ENCODE measurements around the gene TDRKH. TPM values are rescaled to one million over a fixed set of nuclear protein-coding genes. Genes with fewer than 3 reads are reported as not detected.
"Not testable (repeated sequence)": the region's sequence is repeated elsewhere in the genome, so short reads cannot be mapped to it uniquely, and the experiment has no call there.

Gene TDRKH
- total RNA-seq, 4 donors from 2014 or later, result 1.1 to 5.3 (median 2.3) TPM

DNA sequence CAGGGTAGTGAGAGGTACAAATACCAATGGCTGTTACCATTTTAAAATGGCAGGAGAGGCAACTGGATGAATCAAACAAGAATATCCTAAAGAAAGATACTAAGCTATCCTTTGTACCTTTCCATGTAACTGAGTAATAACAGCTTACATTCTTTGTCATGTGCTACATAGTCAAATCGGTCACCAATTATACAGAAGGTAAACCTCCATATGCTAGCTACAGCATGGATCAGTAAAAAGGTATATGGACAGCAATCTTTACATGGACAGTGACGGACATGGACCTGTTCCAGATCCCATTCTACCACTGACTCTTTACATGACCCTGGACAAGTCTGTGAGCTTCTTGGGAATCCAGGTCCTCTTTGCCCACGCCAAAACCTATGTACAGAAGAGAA is 13.6 kb downstream of the TDRKH start:
- no peak for DNase-seq
- no peak overlapping the region for H3K4me3 ChIP-seq
- no peak overlapping the region for H3K27ac ChIP-seq
- no peaks in the 10 kb centered on the region for H3K27me3 ChIP-seq
- H3K4me1 ChIP-seq, result no peaks in the 10 kb centered on the region
- intact Hi-C loops (cut with DNase I), result no loop called here
- 78 to 98% methylated on average over 3 of the region's 3 CpGs for WGBS, 2 donors
- no peaks in the 10 kb centered on the region for H3K9me3 ChIP-seq
- no peak for TF ChIP-seq POLR2A (IDR thresholded peaks at IDR 0.05)
- TF ChIP-seq, protein P1, sequence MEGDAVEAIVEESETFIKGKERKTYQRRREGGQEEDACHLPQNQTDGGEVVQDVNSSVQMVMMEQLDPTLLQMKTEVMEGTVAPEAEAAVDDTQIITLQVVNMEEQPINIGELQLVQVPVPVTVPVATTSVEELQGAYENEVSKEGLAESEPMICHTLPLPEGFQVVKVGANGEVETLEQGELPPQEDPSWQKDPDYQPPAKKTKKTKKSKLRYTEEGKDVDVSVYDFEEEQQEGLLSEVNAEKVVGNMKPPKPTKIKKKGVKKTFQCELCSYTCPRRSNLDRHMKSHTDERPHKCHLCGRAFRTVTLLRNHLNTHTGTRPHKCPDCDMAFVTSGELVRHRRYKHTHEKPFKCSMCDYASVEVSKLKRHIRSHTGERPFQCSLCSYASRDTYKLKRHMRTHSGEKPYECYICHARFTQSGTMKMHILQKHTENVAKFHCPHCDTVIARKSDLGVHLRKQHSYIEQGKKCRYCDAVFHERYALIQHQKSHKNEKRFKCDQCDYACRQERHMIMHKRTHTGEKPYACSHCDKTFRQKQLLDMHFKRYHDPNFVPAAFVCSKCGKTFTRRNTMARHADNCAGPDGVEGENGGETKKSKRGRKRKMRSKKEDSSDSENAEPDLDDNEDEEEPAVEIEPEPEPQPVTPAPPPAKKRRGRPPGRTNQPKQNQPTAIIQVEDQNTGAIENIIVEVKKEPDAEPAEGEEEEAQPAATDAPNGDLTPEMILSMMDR (IDR thresholded peaks at IDR 0.05), result no peak
- H3K36me3 ChIP-seq, result peaks cover 0 to 49% (median 0%) of the 10 kb centered on the region in 3 donors

DNA sequence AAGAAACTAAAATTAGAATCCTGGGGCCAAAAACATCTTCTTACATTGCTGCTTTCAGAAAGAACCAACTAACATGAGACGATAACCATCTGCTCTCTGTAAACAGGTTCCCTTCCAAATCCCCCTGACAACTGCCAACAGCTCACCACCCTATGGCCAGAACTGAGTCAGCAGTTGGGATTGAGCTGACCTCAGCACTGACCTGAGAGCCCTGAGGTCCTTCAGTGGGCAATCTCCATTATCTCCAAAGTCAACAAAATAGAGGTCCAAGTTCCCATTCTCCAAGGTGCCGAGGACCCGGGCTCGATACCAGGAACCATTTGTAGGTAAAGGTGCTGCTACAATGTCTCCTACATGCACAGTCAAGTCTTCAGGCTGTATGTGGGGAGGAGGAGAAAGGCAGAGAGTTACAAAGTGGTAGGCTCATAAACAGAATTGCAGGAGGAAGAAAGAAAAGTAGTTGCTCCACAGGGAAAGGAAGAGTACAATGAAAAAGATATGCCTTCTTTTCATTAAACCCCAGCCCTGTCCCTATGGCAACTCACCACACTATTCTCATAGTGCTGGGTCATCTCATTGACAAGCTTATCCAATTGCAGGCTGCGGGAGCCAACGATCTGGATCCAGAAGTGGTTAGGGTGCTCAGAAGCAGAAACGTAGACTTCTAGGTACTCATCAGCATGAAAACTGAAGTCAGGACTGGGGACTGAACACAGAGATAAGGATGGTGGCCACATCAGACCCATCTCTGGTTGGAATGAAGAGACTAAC is 14.2 kb downstream of the TDRKH start:
- Histone ChIP-seq H3K9me3 (no peaks in the 10 kb centered on the region), H3K36me3 (peaks cover 0 to 49% (median 0%) of the 10 kb centered on the region in 3 donors), H3K27ac (no peak overlapping the region), H3K4me1 (no peaks in the 10 kb centered on the region), H3K4me3 (no peak overlapping the region), H3K27me3 (no peaks in the 10 kb centered on the region)
- DNase-seq, result no peak
- 92 to 93% methylated on average over 7 of the region's 7 CpGs for WGBS, 2 donors
- intact Hi-C loops (cut with DNase I), result no loop called here
- TF ChIP-seq, protein P1 (IDR thresholded peaks at IDR 0.05), result no peak
- no peak for TF ChIP-seq POLR2A (IDR thresholded peaks at IDR 0.05)

DNA sequence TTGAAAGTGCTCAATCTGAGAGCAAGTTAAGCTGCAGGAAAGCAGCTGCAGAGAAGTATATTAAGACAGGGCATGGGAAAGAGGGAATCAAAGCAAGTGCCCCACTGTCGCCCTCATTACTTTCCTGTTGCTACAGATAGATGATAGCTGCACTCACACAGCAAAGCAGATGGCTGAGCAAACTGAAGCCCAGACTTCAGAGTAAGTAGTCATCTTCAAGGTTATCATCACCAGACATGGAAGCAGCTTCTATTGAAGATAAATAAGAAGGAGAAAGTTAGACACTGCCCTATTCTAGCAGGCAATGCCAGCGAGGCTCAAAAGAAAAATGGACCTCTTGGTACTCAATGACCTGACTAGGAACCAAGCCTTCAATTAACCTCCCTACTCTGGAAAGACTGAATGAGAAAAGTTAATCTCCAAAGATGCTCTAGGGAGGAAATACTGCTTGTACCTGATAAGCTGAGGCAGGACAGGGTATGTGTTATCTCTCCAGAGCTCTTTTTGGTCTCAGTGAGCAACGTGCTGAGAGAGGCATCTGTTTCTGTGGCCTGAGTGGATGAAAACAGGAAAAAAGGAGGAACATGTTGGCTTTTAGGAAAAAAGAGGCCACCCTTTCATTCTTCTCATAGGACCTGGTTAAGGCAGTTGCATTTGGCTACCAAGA is 15.9 kb downstream of the TDRKH start:
- Histone ChIP-seq H3K9me3 (no peaks in the 10 kb centered on the region), H3K27me3 (no peaks in the 10 kb centered on the region), H3K4me3 (no peak overlapping the region), H3K4me1 (no peaks in the 10 kb centered on the region), H3K36me3 (peaks cover 0 to 47% (median 0%) of the 10 kb centered on the region in 3 donors), H3K27ac (no peak overlapping the region)
- DNase-seq, result no peak
- WGBS, 2 donors, result 59 to 81% methylated on average over 3 of the region's 3 CpGs
- TF ChIP-seq, protein P1 (IDR thresholded peaks at IDR 0.05), result no peak
- TF ChIP-seq POLR2A (IDR thresholded peaks at IDR 0.05), result no peak
- intact Hi-C loops (cut with DNase I), result no loop called here

DNA sequence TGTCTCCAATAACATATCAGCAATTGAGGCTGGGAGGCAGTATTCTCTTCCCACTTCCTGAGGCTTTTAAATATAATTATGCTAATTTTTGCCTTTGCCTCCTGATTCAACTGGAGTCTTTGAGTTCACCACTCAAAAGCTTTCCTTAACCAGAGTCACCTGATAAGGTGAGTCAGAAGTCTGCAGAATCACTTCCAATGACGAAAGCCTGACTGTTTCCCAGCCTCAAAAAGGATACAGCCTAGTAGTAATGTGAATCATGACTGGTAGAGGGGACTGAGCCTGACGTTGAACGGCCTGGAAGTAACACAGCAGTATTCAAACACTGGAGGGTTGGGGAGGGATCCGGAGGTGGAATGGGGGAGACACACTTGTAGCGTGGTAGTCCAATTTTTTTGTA is 16.6 kb downstream of the TDRKH start:
- Histone ChIP-seq H3K4me1 (no peaks in the 10 kb centered on the region), H3K27me3 (no peaks in the 10 kb centered on the region), H3K4me3 (no peak overlapping the region), H3K27ac (no peak overlapping the region), H3K36me3 (peaks cover 0 to 41% (median 0%) of the 10 kb centered on the region in 3 donors), H3K9me3 (no peaks in the 10 kb centered on the region)
- TF ChIP-seq POLR2A (IDR thresholded peaks at IDR 0.05), result no peak
- TF ChIP-seq, protein P1 (IDR thresholded peaks at IDR 0.05), result no peak
- intact Hi-C loops (cut with DNase I), result no loop called here
- no peak for DNase-seq
- WGBS, 2 donors, result 38 to 46% methylated on average over 5 of the region's 5 CpGs

DNA sequence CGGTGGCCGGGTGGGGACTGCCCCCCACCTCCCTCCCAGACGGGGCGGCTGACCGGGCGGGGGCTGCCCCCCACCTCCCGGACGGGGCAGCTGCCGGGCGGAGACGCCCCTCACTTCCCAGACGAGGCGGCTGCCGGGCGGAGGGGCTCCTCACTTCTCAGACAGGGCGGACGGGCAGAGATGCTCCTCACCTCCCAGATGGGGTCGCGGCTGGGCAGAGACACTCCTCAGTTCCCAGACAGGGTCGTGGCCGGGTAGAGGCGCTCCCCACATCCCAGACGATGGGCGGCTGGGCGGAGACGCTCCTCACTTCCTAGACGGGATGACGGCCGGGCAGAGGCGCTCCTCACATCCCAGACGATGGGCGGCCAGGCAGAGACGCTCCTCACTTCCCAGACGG is 21.0 kb downstream of the TDRKH start:
- H3K27me3 ChIP-seq; H3K9me3 ChIP-seq; H3K36me3 ChIP-seq; intact Hi-C loops (cut with DNase I); DNase-seq; H3K27ac ChIP-seq; H3K4me1 ChIP-seq; H3K4me3 ChIP-seq: not testable (repeated sequence)
- WGBS, 2 donors, result no CpG with 5 or more reads among the region's 34 CpGs

DNA sequence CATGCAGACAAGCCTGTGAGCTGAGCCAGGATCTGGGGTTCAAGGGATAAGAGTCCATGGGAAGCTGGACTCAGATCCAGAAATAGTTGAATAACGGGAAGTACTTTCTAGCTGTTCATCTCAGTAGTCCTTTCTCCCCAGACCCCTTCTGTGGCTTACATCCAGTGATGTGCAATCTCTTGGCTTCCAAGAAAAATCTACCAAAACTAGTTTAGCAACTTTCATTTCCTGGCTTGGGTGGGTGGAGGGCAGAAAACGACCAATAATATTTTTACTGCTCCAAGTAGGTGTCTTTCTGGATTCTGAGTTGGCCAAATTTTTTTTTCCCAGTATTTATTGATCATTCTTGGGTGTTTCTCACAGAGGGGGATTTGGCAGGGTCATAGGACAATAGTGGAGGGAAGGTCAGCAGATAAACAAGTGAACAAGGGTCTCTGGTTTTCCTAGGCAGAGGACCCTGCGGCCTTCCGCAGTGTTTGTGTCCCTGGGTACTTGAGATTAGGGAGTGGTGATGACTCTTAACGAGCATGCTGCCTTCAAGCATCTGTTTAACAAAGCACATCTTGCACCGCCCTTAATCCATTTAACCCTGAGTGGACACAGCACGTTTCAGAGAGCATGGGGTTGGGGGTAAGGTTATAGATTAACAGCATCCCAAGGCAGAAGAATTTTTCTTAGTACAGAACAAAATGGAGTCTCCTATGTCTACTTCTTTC is 21.8 kb downstream of the TDRKH start:
- DNase-seq; H3K4me3 ChIP-seq; H3K36me3 ChIP-seq; H3K9me3 ChIP-seq; H3K27me3 ChIP-seq; intact Hi-C loops (cut with DNase I); H3K27ac ChIP-seq: not testable (repeated sequence)
- peaks cover 7 to 17% (median 8%) of the 10 kb centered on the region in 3 donors for H3K4me1 ChIP-seq
- WGBS, 2 donors, result 37 to 38% methylated on average over 2 of the region's 7 CpGs

All from esophagus squamous epithelium (tissue), 5 donors.